ENCODE measurements around the gene ZNF540. TPM values are rescaled to one million over a fixed set of nuclear protein-coding genes. Genes with fewer than 3 reads are reported as not detected.

ZNF540 gene
- total and polyA plus RNA-seq, 9 of the 15 experiments (the other 6 are each of a cell fraction or from before 2014, with no cell fraction given) = 0.20 to 0.95 (median 0.44) TPM

- H3K27ac ChIP-seq (ENCODE audit: extremely low read depth, low read depth, low read length) = no peak overlapping the region
- no peak overlapping the region for H3K4me3 ChIP-seq
- no peaks in the 10 kb centered on the region for H3K36me3 ChIP-seq (ENCODE audit: control insufficient read depth, insufficient read depth, low read length)
- H3K27me3 ChIP-seq (ENCODE audit: control insufficient read depth in 2 of 2, insufficient read depth in 2 of 2, low read length in 2 of 2) = no peaks in the 10 kb centered on the region
- no peaks in the 10 kb centered on the region for H3K79me2 ChIP-seq (ENCODE audit: control insufficient read depth, insufficient read depth, low read length)
- intact Hi-C loops (cut with micrococcal nuclease) (no loop called here), in situ Hi-C loops (cut with MboI) (no loop called here)
- FAIRE-seq = no peak
- no TSS peak for BruUV-seq (replicated peaks)
- H3K4me2 ChIP-seq (ENCODE audit: insufficient read depth, low read length) = no peak overlapping the region
- H4K20me1 ChIP-seq (replicated peaks; ENCODE audit: control insufficient read depth, insufficient read depth, low read length) = no peaks in the 10 kb centered on the region
- ChIA-PET POLR2A (no interaction called here), CTCF (ENCODE audit: low intra/inter-chr PET ratio) (no interaction called here)
- no peak for ATAC-seq
- H3K9ac ChIP-seq (ENCODE audit: insufficient read depth in 1 of 2, low read depth in 2 of 2, low read length in 2 of 2) = no peak overlapping the region
- H3K4me1 ChIP-seq (replicated peaks in 1 of 2; ENCODE audit: control insufficient read depth in 2 of 2, insufficient read depth in 2 of 2, low read length in 2 of 2) = no peaks in the 10 kb centered on the region
- DNase-seq (ENCODE audit: extremely low read depth in 1 of 4, low spot score in 3 of 4) = no peak
- no peak for TF ChIP-seq SIRT6 (IDR thresholded peaks at IDR 0.05; ENCODE audit: low read depth, low read length)
- TF ChIP-seq ZNF274 (IDR thresholded peaks at IDR 0.05; ENCODE audit: borderline replicate concordance, low read depth, low read length) = peak; percentile 84; the same call in 1 of the 2 replicates
- no peaks in the 10 kb centered on the region for H3K9me1 ChIP-seq (ENCODE audit: control insufficient read depth, insufficient read depth, low read length)
- H2AFZ ChIP-seq (ENCODE audit: low read depth, low read length) = no peak overlapping the region
- peaks cover 13% of the 10 kb centered on the region for H3K9me3 ChIP-seq (replicated peaks; ENCODE audit: control insufficient read depth, insufficient read depth, low read depth, low read length)
Observed at GRCh38 chr19:37565370-37565669, 29.4 kb upstream of the ZNF540 start.

GRCh38 chr19:37572203-37572602 is 22.5 kb upstream of the ZNF540 start:
- H3K36me3 ChIP-seq (ENCODE audit: control insufficient read depth, insufficient read depth, low read length) = no peaks in the 10 kb centered on the region
- H3K4me1 ChIP-seq (replicated peaks in 1 of 2; ENCODE audit: control insufficient read depth in 2 of 2, insufficient read depth in 2 of 2, low read length in 2 of 2) = no peaks in the 10 kb centered on the region
- ATAC-seq = no peak
- H3K9ac ChIP-seq (ENCODE audit: insufficient read depth in 1 of 2, low read depth in 2 of 2, low read length in 2 of 2) = no peak overlapping the region
- H2AFZ ChIP-seq (ENCODE audit: low read depth, low read length) = no peak overlapping the region
- H3K79me2 ChIP-seq (ENCODE audit: control insufficient read depth, insufficient read depth, low read length) = no peaks in the 10 kb centered on the region
- no TSS peak for BruUV-seq (replicated peaks)
- H3K9me3 ChIP-seq (replicated peaks; ENCODE audit: control insufficient read depth, insufficient read depth, low read depth, low read length) = peaks cover 6% of the 10 kb centered on the region
- no peak for FAIRE-seq
- TF ChIP-seq EGR1 (conservative IDR thresholded peaks at IDR 0.05) (no peak), NFIC (IDR thresholded peaks at IDR 0.05) (no peak), RBM17 (IDR thresholded peaks at IDR 0.05; ENCODE audit: borderline replicate concordance, low read depth, low read length) (no peak), ZNF609 (CRISPR knock-in tag; IDR thresholded peaks at IDR 0.05; ENCODE audit: borderline replicate concordance) (no peak), SMAD2 (IDR thresholded peaks at IDR 0.05; ENCODE audit: low read depth, low read length) (no peak), ETV6 (IDR thresholded peaks at IDR 0.05; ENCODE audit: borderline replicate concordance in 1 of 2, low read depth in 2 of 2, low read length in 1 of 2) (no peak), ETV6 (CRISPR knock-in tag; IDR thresholded peaks at IDR 0.05; ENCODE audit: borderline replicate concordance) (no peak), ARID3B (CRISPR knock-in tag; IDR thresholded peaks at IDR 0.05; ENCODE audit: borderline replicate concordance) (no peak), BMI1 (IDR thresholded peaks at IDR 0.05; ENCODE audit: low read length) (no peak), ZNF436 (CRISPR knock-in tag; IDR thresholded peaks at IDR 0.05) (no peak)
- intact Hi-C loops (cut with micrococcal nuclease) = no loop called here
- no peak overlapping the region for H3K4me2 ChIP-seq (ENCODE audit: insufficient read depth, low read length)
- no peak for DNase-seq (ENCODE audit: extremely low read depth in 1 of 4, low spot score in 3 of 4)
- in situ Hi-C loops (cut with MboI) = loop anchor here (5.0 kb wide), 1 partner anchor 50 kb away; no protein-coding TSS in a partner anchor
- H3K27ac ChIP-seq (ENCODE audit: extremely low read depth, low read depth, low read length) = no peak overlapping the region
- no peaks in the 10 kb centered on the region for H3K9me1 ChIP-seq (ENCODE audit: control insufficient read depth, insufficient read depth, low read length)
- H3K27me3 ChIP-seq (ENCODE audit: control insufficient read depth in 2 of 2, insufficient read depth in 2 of 2, low read length in 2 of 2) = no peaks in the 10 kb centered on the region
- ChIA-PET POLR2A (no interaction called here), CTCF (ENCODE audit: low intra/inter-chr PET ratio) (no interaction called here)
- H3K4me3 ChIP-seq = no peak overlapping the region
- no peaks in the 10 kb centered on the region for H4K20me1 ChIP-seq (replicated peaks; ENCODE audit: control insufficient read depth, insufficient read depth, low read length)

Measured in K562 (cell line).